B cell (primary cell): ENCODE results near the gene RREB1. TPM values are rescaled to one million over a fixed set of nuclear protein-coding genes. Genes with fewer than 3 reads are reported as not detected.

Experiments used
- ATAC-seq: fragments of 200-7000 bp; cut with Tn5 transposase; one replicate; pipeline ENCODE4 v1.10.0; 2021; ENCODE audit warnings: low read depth, mild to moderate bottlenecking, moderate number of reproducible peaks, moderate library complexity
- CTCF ChIA-PET: fragments of 350-600 bp; sonication (Branson Sonifier 250); formaldehyde crosslinking; loops from one replicate; lab custom pipeline; 2021; ENCODE audit warnings: antibody characterized with exemption, inconsistent platforms; lab: Charles Lee
- POLR2A ChIA-PET: fragments of 350-600 bp; sonication (Branson Sonifier 250); formaldehyde crosslinking; loops from one replicate; lab custom pipeline; 2021; ENCODE audit warnings: antibody characterized with exemption; lab: Charles Lee
- DNase-seq: peaks from one replicate; pipeline ENCODE4 v3.0.0; 2013
- H2AFZ ChIP-seq: 2 replicates; pipeline ENCODE4 v1.6.1; 2012; ENCODE audit warnings: mild to moderate bottlenecking, low read depth, low read length; ENCODE audit not compliant: insufficient read depth, poor library complexity, severe bottlenecking
- H3K27ac ChIP-seq, 2 donors: 1 replicate in 1 of 2; 2 replicates in 1 of 2; pipeline ENCODE4 v1.5.1; 2012 to 2013; ENCODE audit warnings: low read length in 2 of 2, mild to moderate bottlenecking in 2 of 2, moderate library complexity in 1 of 2
- H3K27me3 ChIP-seq, 4 experiments: fragments of 200-600 bp in 1 of 4; sonication (generic) in 1 of 4; replicated peaks in 1 of 4; 1 replicate in 2 of 4; 2 replicates in 2 of 4; pipeline versions ENCODE4 v1.6.1 to v1.7.0; 2013 to 2016; ENCODE audit warnings: low read length in 3 of 4, mild to moderate bottlenecking in 2 of 4, mixed read lengths in 1 of 4, moderate library complexity in 1 of 4; ENCODE audit not compliant: insufficient read depth in 4 of 4, control insufficient read depth in 3 of 4; ENCODE audit errors: control extremely low read depth in 1 of 4
- H3K36me3 ChIP-seq, 2 experiments: replicated peaks in 1 of 2; 1 replicate in 1 of 2; 2 replicates in 1 of 2; pipeline versions ENCODE4 v1.6.1 to v1.7.1; 2013; ENCODE audit warnings: low read length in 1 of 2; ENCODE audit not compliant: insufficient read depth in 2 of 2, control insufficient read depth in 1 of 2; ENCODE audit errors: control extremely low read depth in 1 of 2, extremely low read depth in 1 of 2
- H3K4me1 ChIP-seq, 2 donors: fragments of 200-600 bp in 1 of 2; sonication (generic) in 1 of 2; 1 replicate in 1 of 2; 2 replicates in 1 of 2; pipeline versions ENCODE4 v1.5.1 to v1.6.1; 2013 to 2017; ENCODE audit warnings: low read length in 2 of 2; ENCODE audit not compliant: control insufficient read depth in 2 of 2, insufficient read depth in 2 of 2
- H3K4me2 ChIP-seq: replicated peaks from 2 replicates; pipeline ENCODE3; 2012; ENCODE audit warnings: mild to moderate bottlenecking, low read depth, low read length; ENCODE audit not compliant: poor library complexity, severe bottlenecking
- H3K4me3 ChIP-seq, 5 experiments: fragments of 200-600 bp in 1 of 5; sonication (generic) in 1 of 5; 1 replicate in 3 of 5; 2 replicates in 2 of 5; pipeline versions ENCODE4 v1.5.1 to v1.7.0; 2011 to 2016; ENCODE audit warnings: low read length in 4 of 5, mild to moderate bottlenecking in 4 of 5, low read depth in 2 of 5, control low read depth in 1 of 5, moderate library complexity in 1 of 5; ENCODE audit not compliant: insufficient read depth in 1 of 5; ENCODE audit errors: control extremely low read depth in 1 of 5, extremely low read depth in 1 of 5
- H3K79me2 ChIP-seq: fragments of 200-600 bp; sonication (generic); one replicate; pipeline ENCODE4 v1.6.0; 2016; ENCODE audit warnings: low read length; ENCODE audit not compliant: control insufficient read depth, insufficient read depth
- H3K9ac ChIP-seq: fragments of 200-600 bp; sonication (generic); 2 replicates; pipeline ENCODE4 v1.6.1; 2017; ENCODE audit warnings: mild to moderate bottlenecking, low read length, moderate library complexity
- H3K9me3 ChIP-seq, 3 donors: one replicate each; pipeline versions ENCODE4 v1.6.1 to v1.7.1; 2013; ENCODE audit warnings: low read length in 2 of 3; ENCODE audit not compliant: control insufficient read depth in 2 of 3, insufficient read depth in 1 of 3; ENCODE audit errors: control extremely low read depth in 1 of 3
- H4K20me1 ChIP-seq: 2 replicates; pipeline ENCODE4 v1.6.0; 2012; ENCODE audit warnings: mild to moderate bottlenecking, low read length; ENCODE audit not compliant: insufficient read depth, control insufficient read depth, poor library complexity, severe bottlenecking
- H3K27ac Mint-ChIP-seq: one replicate; pipeline ENCODE4 v1.8.0; 2021; ENCODE audit warnings: mixed read lengths
- H3K27me3 Mint-ChIP-seq: one replicate; pipeline ENCODE4 v1.8.0; 2021; ENCODE audit warnings: mixed read lengths
- H3K4me1 Mint-ChIP-seq: one replicate; pipeline ENCODE4 v1.8.0; 2021; ENCODE audit warnings: mixed read lengths
- H3K4me3 Mint-ChIP-seq: one replicate; pipeline ENCODE4 v1.8.0; 2021; ENCODE audit warnings: mixed read lengths
- H3K9me3 Mint-ChIP-seq: one replicate; pipeline ENCODE4 v1.8.0; 2022; ENCODE audit warnings: mixed read lengths; ENCODE audit not compliant: insufficient read depth
- CTCF ChIP-seq: fragments of 200-600 bp; IDR thresholded peaks from one replicate; pipeline ENCODE4 v1.8.0; 2022; ENCODE audit warnings: antibody characterized with exemption, mild to moderate bottlenecking
- EZH2 ChIP-seq: IDR thresholded peaks from 2 replicates; pipeline ENCODE4 v1.6.1; 2012; ENCODE audit warnings: borderline replicate concordance, low read depth, mild to moderate bottlenecking, moderate library complexity, low read length; ENCODE audit not compliant: insufficient read depth, poor library complexity, severe bottlenecking
- WGBS: methylation state at CpG from one replicate; pipeline ENCODE4 v1.1.5; 2013; ENCODE audit warnings: missing lambda C conversion rate; ENCODE audit not compliant: insufficient coverage; 5-methylcytosine and 5-hydroxymethylcytosine counted together
- intact Hi-C: fragments of 100-400 bp; cut with micrococcal nuclease; formaldehyde crosslinking; loops from one replicate; pipeline ENCODE4 v1.10.0; 2022
- polyA plus RNA-seq: library from polyadenylated mRNA; depleted of rRNA; stranded (reverse); fragments of >200 nt; gene quantifications from 2 replicates; pipeline ENCODE4 v1.2.3, GENCODE V29; 2012
- total RNA-seq, 2 donors: library from RNA; stranded (reverse); fragments of 120-200 nt in 1 of 2; gene quantifications; 1 replicate in 1 of 2; 2 replicates in 1 of 2; pipeline versions ENCODE4 v1.2.3 to v1.2.4, GENCODE V29; 2013 to 2022

Gene RREB1
- total and polyA plus RNA-seq, 2 donors (not counting 1 experiment from before 2014, with no cell fraction given) = 10.4 to 58.6 TPM

- no peak for ATAC-seq
- no peak for TF ChIP-seq CTCF
- no peak for TF ChIP-seq EZH2
- Histone ChIP-seq H3K79me2 (peaks cover 80% of the 10 kb centered on the region), H3K36me3 (peaks cover 0 to 13% of the 10 kb centered on the region in 2 experiments), H3K27me3 (no peaks in the 10 kb centered on the region), H3K27ac (no peak overlapping the region), H3K9ac (no peak overlapping the region), H3K4me2 (no peak overlapping the region), H3K4me1 (peaks cover 11 to 26% of the 10 kb centered on the region in 2 donors), H4K20me1 (peaks cover 86% of the 10 kb centered on the region), H3K4me3 (no peak overlapping the region), H2AFZ (no peak overlapping the region), H3K9me3 (no peaks in the 10 kb centered on the region)
- H3K4me1 Mint-ChIP-seq = peaks cover 42% of the 10 kb centered on the region
- intact Hi-C loops = no loop called here
- no peaks in the 10 kb centered on the region for H3K27me3 Mint-ChIP-seq
- WGBS = 100% methylated on average over 6 of the region's 9 CpGs
- H3K27ac Mint-ChIP-seq = no peak overlapping the region
- no peak overlapping the region for H3K4me3 Mint-ChIP-seq
- no peaks in the 10 kb centered on the region for H3K9me3 Mint-ChIP-seq
- ChIA-PET CTCF (interaction anchor here (0.6 kb wide), 1 partner anchor 309 kb away, joined by 3 read pairs; no protein-coding TSS in a partner anchor), POLR2A (no interaction called here)
- no peak for DNase-seq
Observed at GRCh38 chr6:7173843-7174503, 66.2 kb downstream of the RREB1 start.

- no peak overlapping the region for H3K4me3 Mint-ChIP-seq
- Histone ChIP-seq H3K4me2 (no peak overlapping the region), H2AFZ (no peak overlapping the region), H3K36me3 (peaks cover under 1 to 26% of the 10 kb centered on the region in 2 experiments), H3K27ac (no peak overlapping the region), H3K9me3 (no peaks in the 10 kb centered on the region), H3K9ac (no peak overlapping the region), H3K79me2 (peaks cover 74% of the 10 kb centered on the region), H3K4me1 (peaks cover 0 to 12% of the 10 kb centered on the region in 2 donors), H4K20me1 (peaks cover 78% of the 10 kb centered on the region), H3K4me3 (no peak overlapping the region), H3K27me3 (no peaks in the 10 kb centered on the region)
- ChIA-PET CTCF (interaction anchor here (0.9 kb wide), 1 partner anchor 67 kb away, joined by 4 read pairs; no protein-coding TSS in a partner anchor), POLR2A (no interaction called here)
- peaks cover 27% of the 10 kb centered on the region for H3K4me1 Mint-ChIP-seq
- WGBS = 94% methylated on average over 4 of the region's 5 CpGs
- TF ChIP-seq EZH2 = no peak
- no peak overlapping the region for H3K27ac Mint-ChIP-seq
- intact Hi-C loops = no loop called here
- no peaks in the 10 kb centered on the region for H3K9me3 Mint-ChIP-seq
- no peak for DNase-seq
- no peaks in the 10 kb centered on the region for H3K27me3 Mint-ChIP-seq
- ATAC-seq = no peak
Observed at GRCh38 chr6:7175462-7175861, 67.7 kb downstream of the RREB1 start.
